Hepatocyte (in vitro differentiated cells): ENCODE measurements around the gene ADAMTS20. TPM values are rescaled to one million over a fixed set of nuclear protein-coding genes. Genes with fewer than 3 reads are reported as not detected.

Experiments
- DNase-seq: peaks from one replicate; pipeline ENCODE4 v3.0.0-alpha.2; 2016; ENCODE audit warnings: low spot score
- H2AFZ ChIP-seq: fragments of 200-600 bp; sonication (generic); 2 replicates; pipeline ENCODE4 v1.6.0; 2016; ENCODE audit warnings: antibody characterized with exemption, mild to moderate bottlenecking
- H3K27ac ChIP-seq: fragments of 200-600 bp; sonication (generic); 2 replicates; pipeline ENCODE4 v1.5.1; 2016; ENCODE audit warnings: mild to moderate bottlenecking
- H3K27me3 ChIP-seq: fragments of 200-600 bp; sonication (generic); 2 replicates; pipeline ENCODE4 v1.6.1; 2016
- H3K36me3 ChIP-seq: fragments of 200-600 bp; sonication (generic); replicated peaks from 2 replicates; pipeline ENCODE4 v1.5.1; 2016; ENCODE audit warnings: low read depth; ENCODE audit not compliant: insufficient read depth
- H3K4me1 ChIP-seq: fragments of 200-600 bp; sonication (generic); 2 replicates; pipeline ENCODE4 v1.5.1; 2016; ENCODE audit warnings: mild to moderate bottlenecking, moderate library complexity; ENCODE audit not compliant: insufficient read depth
- H3K4me2 ChIP-seq: fragments of 200-600 bp; sonication (generic); 2 replicates; pipeline ENCODE4 v1.6.0; 2016
- H3K4me3 ChIP-seq: fragments of 200-600 bp; sonication (generic); 2 replicates; pipeline ENCODE4 v1.5.1; 2016; ENCODE audit warnings: mild to moderate bottlenecking
- H3K79me2 ChIP-seq: fragments of 200-600 bp; sonication (generic); 2 replicates; pipeline ENCODE4 v1.6.0; 2017; ENCODE audit warnings: mild to moderate bottlenecking
- H3K9me2 ChIP-seq: fragments of 200-600 bp; sonication (generic); replicated peaks from 2 replicates; pipeline ENCODE4 v1.6.0; 2017; ENCODE audit warnings: mild to moderate bottlenecking; ENCODE audit not compliant: insufficient read depth
- H3K9me3 ChIP-seq: fragments of 200-600 bp; sonication (generic); 2 replicates; pipeline ENCODE4 v1.5.1; 2016; ENCODE audit warnings: low read depth, mild to moderate bottlenecking
- H4K20me1 ChIP-seq: fragments of 200-600 bp; sonication (generic); 2 replicates; pipeline ENCODE4 v1.6.0; 2016; ENCODE audit warnings: mild to moderate bottlenecking; ENCODE audit not compliant: insufficient read depth, poor library complexity, severe bottlenecking
- CTCF ChIP-seq: fragments of 200-600 bp; sonication (generic); IDR thresholded peaks from 2 replicates; pipeline ENCODE4 v1.5.1; 2016; ENCODE audit warnings: antibody characterized with exemption, mild to moderate bottlenecking; ENCODE audit not compliant: poor library complexity
- EZH2 ChIP-seq: fragments of 200-600 bp; sonication (generic); IDR thresholded peaks from 2 replicates; pipeline ENCODE4 v1.6.1; 2016; ENCODE audit warnings: antibody characterized with exemption, mild to moderate bottlenecking, borderline replicate concordance
- EZH2phosphoT487 ChIP-seq: fragments of 200-600 bp; sonication (generic); IDR thresholded peaks from one replicate; pipeline ENCODE4 v1.6.1; 2018; ENCODE audit warnings: antibody characterized with exemption, mild to moderate bottlenecking, low read depth, moderate library complexity; ENCODE audit not compliant: unreplicated experiment, severe bottlenecking
- WGBS: methylation state at CpG from one replicate; pipeline ENCODE4 v1.1.6; 2016; ENCODE audit warnings: low lambda C conversion rate; ENCODE audit errors: missing lambda C conversion rate; 5-methylcytosine and 5-hydroxymethylcytosine counted together
- polyA plus RNA-seq: library from polyadenylated mRNA; unstranded; fragments of >200 nt; fragmentation: Nextera tagmentation; extraction: Ambion mirVana; gene quantifications from 2 replicates; pipeline ENCODE4 v1.2.1, GENCODE V29; 2016
- total RNA-seq: library from RNA; depleted of rRNA; stranded (reverse); fragments of >200 nt; gene quantifications from 2 replicates; pipeline ENCODE4 v1.2.3, GENCODE V29; 2014

ADAMTS20 gene
- total and polyA plus RNA-seq, 2 experiments from 2014 or later = 0.47 to 1.2 TPM

- Histone ChIP-seq H3K36me3 (no peaks in the 10 kb centered on the region), H2AFZ (no peak overlapping the region), H4K20me1 (no peaks in the 10 kb centered on the region), H3K79me2 (no peaks in the 10 kb centered on the region), H3K9me3 (no peaks in the 10 kb centered on the region), H3K27ac (no peak overlapping the region), H3K4me3 (no peak overlapping the region), H3K27me3 (no peaks in the 10 kb centered on the region), H3K4me1 (no peaks in the 10 kb centered on the region), H3K9me2 (no peaks in the 10 kb centered on the region), H3K4me2 (no peak overlapping the region)
- DNase-seq = no peak
- no peak for TF ChIP-seq EZH2
- TF ChIP-seq CTCF = no peak
- TF ChIP-seq EZH2phosphoT487 = no peak
- WGBS = 87% methylated on average over 3 of the region's 3 CpGs
These were observed 36.0 kb downstream of the ADAMTS20 start for GRCh38 chr12:43516045-43516444.

- no peaks in the 10 kb centered on the region for H3K79me2 ChIP-seq
- H4K20me1 ChIP-seq = no peaks in the 10 kb centered on the region
- no peak overlapping the region for H3K4me3 ChIP-seq
- DNase-seq = peak; percentile 21
- H3K4me1 ChIP-seq = no peaks in the 10 kb centered on the region
- H3K27ac ChIP-seq = no peak overlapping the region
- no peaks in the 10 kb centered on the region for H3K36me3 ChIP-seq
- WGBS = 51% methylated on average over 2 of the region's 2 CpGs
- TF ChIP-seq CTCF = peak; percentile 69
- no peak for TF ChIP-seq EZH2
- H3K9me2 ChIP-seq = no peaks in the 10 kb centered on the region
- no peak overlapping the region for H3K4me2 ChIP-seq
- H2AFZ ChIP-seq = no peak overlapping the region
- no peaks in the 10 kb centered on the region for H3K9me3 ChIP-seq
- H3K27me3 ChIP-seq = no peaks in the 10 kb centered on the region
These were observed 50.3 kb downstream of the ADAMTS20 start for GRCh38 chr12:43501703-43502102.

GRCh38 chr12:43493261-43493797 lies 58.7 kb downstream of the ADAMTS20 start:
- Histone ChIP-seq H3K9me2 (no peaks in the 10 kb centered on the region), H3K79me2 (no peaks in the 10 kb centered on the region), H3K36me3 (no peaks in the 10 kb centered on the region), H3K27ac (no peak overlapping the region), H3K4me3 (no peak overlapping the region), H3K27me3 (no peaks in the 10 kb centered on the region), H3K4me2 (no peak overlapping the region), H3K9me3 (no peaks in the 10 kb centered on the region), H4K20me1 (no peaks in the 10 kb centered on the region), H2AFZ (no peak overlapping the region), H3K4me1 (no peaks in the 10 kb centered on the region)
- TF ChIP-seq EZH2phosphoT487 (no peak), EZH2 (no peak), CTCF (no peak)
- DNase-seq = no peak
- WGBS = 77% methylated on average over 2 of the region's 2 CpGs
